DMS153 treated with DMSO at 0.1 percent for 48 hours (cell line): ENCODE results near the gene ERGIC3.
"Not testable (repeated sequence)": the region's sequence is repeated elsewhere in the genome, so short reads cannot be mapped to it uniquely, and the experiment has no call there.

ENCODE experiments used
- DNase-seq: peaks from one replicate; lab custom pipeline; 2025; ENCODE audit not compliant: unreplicated experiment; lab: John Stamatoyannopoulos, UW

The ERGIC3 gene

GRCh38 chr20:35517767-35518166 is 24.1 kb upstream of the ERGIC3 start:
- not testable (repeated sequence) for DNase-seq

GRCh38 chr20:35518955-35519354 is 22.9 kb upstream of the ERGIC3 start:
- DNase-seq, result no peak

- DNase-seq, result no peak
Observed at GRCh38 chr20:35523298-35523888, 18.5 kb upstream of the ERGIC3 start.

- no peak for DNase-seq
Observed at GRCh38 chr20:35525639-35526038, 16.2 kb upstream of the ERGIC3 start.

GRCh38 chr20:35527122-35527769 is 14.6 kb upstream of the ERGIC3 start:
- no peak for DNase-seq

GRCh38 chr20:35529552-35529951 is 12.3 kb upstream of the ERGIC3 start, which contains the start of gene C20orf173:
Gene C20orf173 (minus strand): TSS chr20:35529652. CDS start chr20:35529373, 279 bp downstream.
- no peak for DNase-seq

GRCh38 chr20:35539756-35540212 is 2.1 kb upstream of the ERGIC3 start:
- peak; percentile 93 for DNase-seq

- no peak for DNase-seq
Observed at GRCh38 chr20:35541118-35541782, 628 bp upstream of the ERGIC3 start.

- DNase-seq, result no peak
Observed at GRCh38 chr20:35542990-35543389, 1.1 kb downstream of the ERGIC3 start.

- no peak for DNase-seq
Observed at GRCh38 chr20:35544436-35544835, 2.6 kb downstream of the ERGIC3 start.

GRCh38 chr20:35544941-35545340 is 3.1 kb downstream of the ERGIC3 start:
- DNase-seq, result not testable (repeated sequence)

- DNase-seq, result no peak
Observed at GRCh38 chr20:35546127-35546526, 4.2 kb downstream of the ERGIC3 start.

- no peak for DNase-seq
Observed at GRCh38 chr20:35547329-35547728, 5.5 kb downstream of the ERGIC3 start.

GRCh38 chr20:35551503-35551902 is 9.6 kb downstream of the ERGIC3 start:
- DNase-seq, result no peak

- DNase-seq, result no peak
Observed at GRCh38 chr20:35552914-35553313, 11.0 kb downstream of the ERGIC3 start.

- DNase-seq, result not testable (repeated sequence)
Observed at GRCh38 chr20:35555461-35555860, 13.6 kb downstream of the ERGIC3 start.

GRCh38 chr20:35555951-35556645 is 14.2 kb downstream of the ERGIC3 start:
- no peak for DNase-seq

- no peak for DNase-seq
Observed at GRCh38 chr20:35556871-35557270, 15.0 kb downstream of the ERGIC3 start.

- no peak for DNase-seq
Observed at GRCh38 chr20:35558451-35558850, 16.6 kb downstream of the ERGIC3 start.

GRCh38 chr20:35559042-35559693 is 17.3 kb downstream of the ERGIC3 start:
- DNase-seq, result no peak

- no peak for DNase-seq
Observed at GRCh38 chr20:35560105-35560511, 18.2 kb downstream of the ERGIC3 start.
